Measurements from ENCODE around the gene TPM2.

DNA sequence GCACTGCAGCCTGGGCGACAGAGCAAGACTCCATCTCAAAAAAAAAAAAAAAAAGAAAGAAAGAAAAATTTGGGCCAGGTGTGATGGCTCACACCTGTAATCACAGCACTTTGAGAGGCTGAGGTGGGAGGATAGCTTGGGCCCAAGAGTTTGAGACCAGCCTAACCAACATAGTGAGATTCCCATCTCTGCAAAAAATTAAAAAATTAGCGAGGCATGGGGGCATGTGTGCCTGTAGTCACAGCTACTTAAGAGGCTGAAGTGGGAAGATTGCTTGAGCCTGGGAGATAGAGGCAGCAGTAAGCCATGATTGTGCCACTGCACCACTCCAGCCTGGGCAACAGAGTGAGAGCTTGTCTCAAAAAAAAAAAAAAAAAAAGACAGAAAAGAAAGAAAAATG is 36.1 kb downstream of the TPM2 start:
- TF ChIP-seq, protein P1, sequence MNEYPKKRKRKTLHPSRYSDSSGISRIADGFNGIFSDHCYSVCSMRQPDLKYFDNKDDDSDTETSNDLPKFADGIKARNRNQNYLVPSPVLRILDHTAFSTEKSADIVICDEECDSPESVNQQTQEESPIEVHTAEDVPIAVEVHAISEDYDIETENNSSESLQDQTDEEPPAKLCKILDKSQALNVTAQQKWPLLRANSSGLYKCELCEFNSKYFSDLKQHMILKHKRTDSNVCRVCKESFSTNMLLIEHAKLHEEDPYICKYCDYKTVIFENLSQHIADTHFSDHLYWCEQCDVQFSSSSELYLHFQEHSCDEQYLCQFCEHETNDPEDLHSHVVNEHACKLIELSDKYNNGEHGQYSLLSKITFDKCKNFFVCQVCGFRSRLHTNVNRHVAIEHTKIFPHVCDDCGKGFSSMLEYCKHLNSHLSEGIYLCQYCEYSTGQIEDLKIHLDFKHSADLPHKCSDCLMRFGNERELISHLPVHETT (CRISPR knock-in tag; conservative IDR thresholded peaks at IDR 0.05 in 1 of 2, IDR thresholded peaks at IDR 0.05 in 1 of 2), result no peak
- TF ChIP-seq MCM7 (IDR thresholded peaks at IDR 0.05) (no peak), CBX8 (IDR thresholded peaks at IDR 0.05; ENCODE audit: borderline replicate concordance, extremely low read depth, low read depth, low read length, poor library complexity, severe bottlenecking) (no peak), NCOA6 (IDR thresholded peaks at IDR 0.05) (no peak), ELK1 (CRISPR knock-in tag; IDR thresholded peaks at IDR 0.05) (no peak), DPF2 (IDR thresholded peaks at IDR 0.05) (no peak)
